ENCODE results near the gene AICDA. TPM values are rescaled to one million over a fixed set of nuclear protein-coding genes. Genes with fewer than 3 reads are reported as not detected.
"Not testable (repeated sequence)": the region's sequence is repeated elsewhere in the genome, so short reads cannot be mapped to it uniquely, and the experiment has no call there.

AICDA gene
- total and polyA plus RNA-seq, 2 experiments from 2014 or later, result 1.7 TPM; not detected in 1

DNA sequence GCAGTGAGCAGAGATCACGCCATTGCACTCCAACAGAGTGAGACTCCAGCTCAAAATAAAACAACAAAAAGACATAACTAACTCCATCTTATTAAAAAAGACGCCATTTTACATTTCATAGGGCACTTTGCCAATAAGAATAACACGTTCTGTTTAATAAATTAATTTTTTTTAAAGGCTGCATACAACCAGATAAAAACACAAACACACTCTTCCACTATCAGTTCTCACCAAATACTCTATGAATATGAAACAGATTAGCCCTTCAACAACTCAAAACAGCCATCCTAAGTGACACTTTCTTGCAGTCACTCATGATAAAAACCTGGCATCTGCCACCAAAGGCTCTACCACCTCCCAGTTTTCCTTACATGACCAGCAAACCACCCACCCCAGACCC is 16.1 kb downstream of the AICDA start:
- Histone ChIP-seq H3K9me3 (ENCODE audit: low read depth) (no peaks in the 10 kb centered on the region), H3K4me3 (no peak overlapping the region), H3K36me3 (no peaks in the 10 kb centered on the region), H3K27ac (no peak overlapping the region), H3K4me1 (ENCODE audit: low read depth) (no peaks in the 10 kb centered on the region), H3K27me3 (no peaks in the 10 kb centered on the region)
- DNase-seq (ENCODE audit: low read depth in 1 of 2, low spot score in 1 of 2), result no peak
- TF ChIP-seq, protein P1, sequence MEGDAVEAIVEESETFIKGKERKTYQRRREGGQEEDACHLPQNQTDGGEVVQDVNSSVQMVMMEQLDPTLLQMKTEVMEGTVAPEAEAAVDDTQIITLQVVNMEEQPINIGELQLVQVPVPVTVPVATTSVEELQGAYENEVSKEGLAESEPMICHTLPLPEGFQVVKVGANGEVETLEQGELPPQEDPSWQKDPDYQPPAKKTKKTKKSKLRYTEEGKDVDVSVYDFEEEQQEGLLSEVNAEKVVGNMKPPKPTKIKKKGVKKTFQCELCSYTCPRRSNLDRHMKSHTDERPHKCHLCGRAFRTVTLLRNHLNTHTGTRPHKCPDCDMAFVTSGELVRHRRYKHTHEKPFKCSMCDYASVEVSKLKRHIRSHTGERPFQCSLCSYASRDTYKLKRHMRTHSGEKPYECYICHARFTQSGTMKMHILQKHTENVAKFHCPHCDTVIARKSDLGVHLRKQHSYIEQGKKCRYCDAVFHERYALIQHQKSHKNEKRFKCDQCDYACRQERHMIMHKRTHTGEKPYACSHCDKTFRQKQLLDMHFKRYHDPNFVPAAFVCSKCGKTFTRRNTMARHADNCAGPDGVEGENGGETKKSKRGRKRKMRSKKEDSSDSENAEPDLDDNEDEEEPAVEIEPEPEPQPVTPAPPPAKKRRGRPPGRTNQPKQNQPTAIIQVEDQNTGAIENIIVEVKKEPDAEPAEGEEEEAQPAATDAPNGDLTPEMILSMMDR (IDR thresholded peaks at IDR 0.05; ENCODE audit: low read depth, low read length), result no peak

DNA sequence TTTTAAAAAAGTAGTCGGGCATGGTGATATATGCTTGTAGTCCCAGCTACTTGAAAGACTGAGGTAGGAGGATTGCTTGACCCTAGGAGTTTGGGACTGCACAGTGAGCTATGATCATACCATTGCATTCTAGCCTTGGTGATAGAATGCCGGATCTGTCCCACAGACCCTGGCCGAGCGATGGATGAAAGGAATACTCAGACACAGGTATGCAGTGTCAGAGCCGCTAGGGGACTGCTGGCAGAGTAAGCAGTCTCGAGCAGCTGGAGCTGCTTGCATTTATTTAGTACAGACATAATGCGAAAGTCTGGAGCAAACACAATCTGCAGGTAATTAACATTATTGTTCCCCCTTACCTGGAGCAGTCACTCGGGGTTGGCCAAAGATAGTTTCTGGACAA is 18.6 kb downstream of the AICDA start:
- H3K4me3 ChIP-seq, result no peak overlapping the region
- no peak overlapping the region for H3K27ac ChIP-seq
- no peaks in the 10 kb centered on the region for H3K27me3 ChIP-seq
- no peak for DNase-seq (ENCODE audit: low read depth in 1 of 2, low spot score in 1 of 2)
- TF ChIP-seq, protein P1 (IDR thresholded peaks at IDR 0.05; ENCODE audit: low read depth, low read length), result no peak
- no peaks in the 10 kb centered on the region for H3K4me1 ChIP-seq (ENCODE audit: low read depth)
- no peaks in the 10 kb centered on the region for H3K36me3 ChIP-seq
- no peaks in the 10 kb centered on the region for H3K9me3 ChIP-seq (ENCODE audit: low read depth)

DNA sequence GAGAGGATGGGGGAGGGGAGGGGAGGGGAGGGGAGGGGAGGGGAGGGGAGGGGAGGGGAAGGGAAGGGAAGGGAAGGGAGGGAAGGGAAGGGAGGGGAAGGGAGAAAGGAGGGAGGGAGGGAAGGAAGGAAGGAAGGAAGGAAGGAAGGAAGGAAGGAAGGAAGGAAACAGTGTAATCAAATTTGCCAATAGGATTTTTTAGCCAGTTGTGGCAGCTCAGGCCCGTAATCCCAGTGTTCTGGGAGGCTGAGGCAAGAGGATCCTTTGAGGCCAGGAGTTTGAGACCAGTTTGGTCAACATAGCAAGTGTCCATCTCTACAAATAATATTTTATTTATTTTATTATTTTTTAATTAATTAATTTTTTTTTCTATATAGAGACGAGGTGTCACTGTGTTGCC is 19.4 kb downstream of the AICDA start:
- H3K9me3 ChIP-seq (ENCODE audit: low read depth), result no peaks in the 10 kb centered on the region
- TF ChIP-seq, protein P1 (IDR thresholded peaks at IDR 0.05; ENCODE audit: low read depth, low read length), result no peak
- H3K27ac ChIP-seq, result no peak overlapping the region
- no peak overlapping the region for H3K4me3 ChIP-seq
- no peaks in the 10 kb centered on the region for H3K4me1 ChIP-seq (ENCODE audit: low read depth)
- DNase-seq (ENCODE audit: low read depth in 1 of 2, low spot score in 1 of 2), result no peak
- H3K36me3 ChIP-seq, result no peaks in the 10 kb centered on the region
- no peaks in the 10 kb centered on the region for H3K27me3 ChIP-seq

DNA sequence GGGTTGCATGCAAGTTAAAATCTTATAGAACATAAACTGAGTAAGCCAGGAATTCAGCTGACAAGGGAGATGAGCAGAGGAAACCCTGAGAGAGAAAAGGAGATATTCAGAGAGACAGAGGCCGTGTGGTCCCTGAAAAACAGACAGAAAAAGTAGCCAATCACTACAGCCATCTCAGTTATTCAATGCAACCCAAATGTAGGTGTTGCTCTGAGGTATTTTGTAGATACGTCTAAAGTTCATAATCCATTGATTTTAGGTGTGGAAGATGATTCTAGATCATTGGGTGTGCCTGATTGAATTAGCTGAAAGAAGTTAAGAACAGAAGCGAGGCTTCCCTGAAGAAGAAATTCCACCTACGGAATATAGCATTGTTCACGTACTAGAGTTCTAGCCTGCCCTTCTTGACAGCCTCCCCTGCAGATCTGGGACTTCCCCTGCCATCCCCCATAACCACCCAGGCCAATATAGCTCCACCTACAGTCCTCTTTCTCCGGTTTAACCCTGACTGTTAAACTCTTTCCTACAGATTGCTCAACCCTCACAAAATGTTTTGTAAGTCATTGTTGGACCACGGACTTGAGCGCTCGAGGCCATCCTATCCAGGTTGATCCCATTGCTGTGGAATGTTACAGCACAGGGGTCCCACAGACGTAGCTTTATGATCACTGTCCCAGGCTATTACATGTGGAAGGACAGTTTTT is 21.7 kb downstream of the AICDA start:
- DNase-seq (ENCODE audit: low read depth in 1 of 2, low spot score in 1 of 2), result no peak
- Histone ChIP-seq H3K9me3 (ENCODE audit: low read depth) (no peaks in the 10 kb centered on the region), H3K27me3 (no peaks in the 10 kb centered on the region), H3K4me1 (ENCODE audit: low read depth) (no peaks in the 10 kb centered on the region), H3K36me3 (no peaks in the 10 kb centered on the region), H3K4me3 (no peak overlapping the region), H3K27ac (no peak overlapping the region)
- TF ChIP-seq, protein P1 (IDR thresholded peaks at IDR 0.05; ENCODE audit: low read depth, low read length), result no peak

DNA sequence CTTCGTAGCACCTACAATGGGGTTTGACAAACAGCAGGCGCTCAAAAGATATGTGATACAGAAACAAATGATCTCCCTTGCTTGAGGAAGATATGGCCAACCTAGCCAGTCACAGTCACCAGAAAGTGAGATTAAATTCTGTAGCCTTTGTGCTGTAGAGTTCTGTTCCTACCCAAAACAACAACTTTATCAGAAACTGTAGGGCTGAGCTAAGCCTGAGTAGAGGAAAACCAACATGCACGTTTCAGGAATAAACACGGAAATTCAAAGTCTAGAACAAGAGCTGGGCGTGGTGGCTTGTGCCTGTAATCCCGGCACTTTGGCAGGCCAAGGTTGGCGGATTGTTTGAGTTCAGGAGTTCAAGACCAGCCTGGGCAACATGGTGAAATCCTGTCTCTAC is 23.0 kb downstream of the AICDA start:
- Histone ChIP-seq H3K27ac (no peak overlapping the region), H3K4me3 (no peak overlapping the region), H3K36me3 (no peaks in the 10 kb centered on the region), H3K9me3 (ENCODE audit: low read depth) (no peaks in the 10 kb centered on the region), H3K27me3 (no peaks in the 10 kb centered on the region), H3K4me1 (ENCODE audit: low read depth) (no peaks in the 10 kb centered on the region)
- DNase-seq (ENCODE audit: low read depth in 1 of 2, low spot score in 1 of 2), result no peak
- TF ChIP-seq, protein P1 (IDR thresholded peaks at IDR 0.05; ENCODE audit: low read depth, low read length), result no peak

DNA sequence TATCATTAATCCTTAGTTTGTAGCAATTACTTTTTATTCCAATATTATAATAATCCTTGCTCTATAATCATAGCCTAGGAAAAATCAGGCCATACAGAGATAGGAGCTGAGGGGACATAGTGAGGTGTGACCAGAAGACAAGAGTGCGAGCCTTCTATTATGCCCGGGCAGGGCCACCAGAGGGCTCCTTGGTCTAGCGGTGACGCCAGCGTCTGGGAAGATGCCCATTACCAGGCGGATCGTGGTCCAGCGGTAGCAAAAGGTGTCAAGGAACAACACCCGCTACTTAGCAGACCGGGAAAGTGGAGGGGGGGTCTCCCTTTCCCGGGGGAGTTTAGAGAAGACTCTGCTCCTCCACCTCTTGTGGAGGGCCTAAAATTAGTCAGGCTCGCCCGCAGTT is 28.2 kb downstream of the AICDA start:
- H3K4me1 ChIP-seq (ENCODE audit: low read depth); DNase-seq (ENCODE audit: low read depth in 1 of 2, low spot score in 1 of 2); H3K4me3 ChIP-seq; H3K36me3 ChIP-seq; H3K27me3 ChIP-seq; H3K27ac ChIP-seq; H3K9me3 ChIP-seq (ENCODE audit: low read depth): not testable (repeated sequence)

Measured in cardiac muscle cell (in vitro differentiated cells and primary cell).